Cardiac fibroblast (primary cell): ENCODE data around the gene SLC35F6.
A peak's percentile ranks its signal among the peaks of the same experiment; 100 is the strongest.
"Not testable (repeated sequence)": the region's sequence is repeated elsewhere in the genome, so short reads cannot be mapped to it uniquely, and the experiment has no call there.

Experiments used
- DNase-seq, 2 donors: peaks; one replicate each; pipeline versions ENCODE4 v3.0.0 to v3.0.0-alpha.2; 2010; ENCODE audit warnings: low read depth in 2 of 2
- H3K4me3 ChIP-seq, 2 donors: replicated peaks in 1 of 2; 1 replicate in 1 of 2; 2 replicates in 1 of 2; pipeline ENCODE4 v1.5.1; 2011; ENCODE audit warnings: low read depth in 2 of 2, low read length in 2 of 2, mild to moderate bottlenecking in 2 of 2, moderate library complexity in 1 of 2
- TF ChIP-seq, protein P1 (sequence below): IDR thresholded peaks from one replicate; pipeline ENCODE4 v1.5.1; 2011; ENCODE audit warnings: low read depth, mild to moderate bottlenecking, low read length, inconsistent platforms

The SLC35F6 gene

DNA sequence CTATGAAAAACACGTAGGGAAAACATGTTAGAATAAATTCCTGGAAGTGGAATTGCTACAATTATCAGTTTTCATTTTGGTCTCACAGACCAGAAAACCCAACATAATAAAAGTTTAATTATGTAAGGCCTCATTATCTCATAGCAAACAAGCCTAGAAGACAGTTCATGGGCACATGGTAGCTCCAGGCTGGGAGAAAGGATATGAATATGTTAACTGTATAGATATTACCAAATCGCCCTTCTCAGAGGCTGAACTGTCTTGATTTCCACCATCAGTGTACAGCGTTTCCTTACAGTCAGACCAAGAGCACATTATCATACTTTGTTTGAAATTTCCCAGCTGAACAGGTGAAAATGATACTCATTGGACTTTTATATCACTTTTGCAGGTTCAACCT lies 17.1 kb upstream of the SLC35F6 start:
- DNase-seq, result no peak

DNA sequence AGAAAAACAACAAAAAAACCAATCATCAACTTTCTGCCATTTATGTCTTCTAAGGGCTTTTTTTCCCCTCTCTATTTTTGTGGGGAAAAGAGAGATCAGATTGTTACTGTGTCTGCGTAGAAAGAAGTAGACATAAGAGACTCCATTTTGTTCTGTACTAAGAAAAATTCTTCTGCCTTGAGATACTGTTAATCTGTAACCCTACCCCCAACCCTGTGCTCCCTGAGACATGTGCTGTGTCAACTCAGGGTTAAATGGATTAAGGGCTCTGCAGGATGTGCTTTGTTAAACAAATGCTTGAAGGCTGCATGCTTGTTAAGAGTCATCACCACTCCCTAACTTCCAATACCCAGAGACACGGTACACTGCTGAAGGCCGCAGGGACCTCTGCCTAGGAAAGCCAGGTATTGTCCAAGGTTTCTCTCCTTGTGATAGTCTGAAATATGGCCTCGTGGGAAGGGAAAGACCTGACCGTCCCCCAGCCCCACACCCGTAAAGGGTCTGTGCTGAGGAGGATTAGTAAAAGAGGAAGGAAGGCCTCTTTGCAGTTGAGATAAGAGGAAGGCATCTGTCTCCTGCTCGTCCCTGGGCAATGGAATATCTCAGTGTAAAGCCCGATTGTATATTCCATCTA lies 14.2 kb upstream of the SLC35F6 start:
- H3K4me3 ChIP-seq, DNase-seq: not testable (repeated sequence)

More for the DNA sequence above, 17.1 kb upstream of the SLC35F6 start:
- TF ChIP-seq, protein P1, sequence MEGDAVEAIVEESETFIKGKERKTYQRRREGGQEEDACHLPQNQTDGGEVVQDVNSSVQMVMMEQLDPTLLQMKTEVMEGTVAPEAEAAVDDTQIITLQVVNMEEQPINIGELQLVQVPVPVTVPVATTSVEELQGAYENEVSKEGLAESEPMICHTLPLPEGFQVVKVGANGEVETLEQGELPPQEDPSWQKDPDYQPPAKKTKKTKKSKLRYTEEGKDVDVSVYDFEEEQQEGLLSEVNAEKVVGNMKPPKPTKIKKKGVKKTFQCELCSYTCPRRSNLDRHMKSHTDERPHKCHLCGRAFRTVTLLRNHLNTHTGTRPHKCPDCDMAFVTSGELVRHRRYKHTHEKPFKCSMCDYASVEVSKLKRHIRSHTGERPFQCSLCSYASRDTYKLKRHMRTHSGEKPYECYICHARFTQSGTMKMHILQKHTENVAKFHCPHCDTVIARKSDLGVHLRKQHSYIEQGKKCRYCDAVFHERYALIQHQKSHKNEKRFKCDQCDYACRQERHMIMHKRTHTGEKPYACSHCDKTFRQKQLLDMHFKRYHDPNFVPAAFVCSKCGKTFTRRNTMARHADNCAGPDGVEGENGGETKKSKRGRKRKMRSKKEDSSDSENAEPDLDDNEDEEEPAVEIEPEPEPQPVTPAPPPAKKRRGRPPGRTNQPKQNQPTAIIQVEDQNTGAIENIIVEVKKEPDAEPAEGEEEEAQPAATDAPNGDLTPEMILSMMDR, result no peak
- no peak overlapping the region for H3K4me3 ChIP-seq

- not testable (repeated sequence) for DNase-seq, H3K4me3 ChIP-seq
These were observed 13.6 kb upstream of the SLC35F6 start for GRCh38 chr2:26750467-26750866.

- DNase-seq, result no peak
These were observed 11.4 kb upstream of the SLC35F6 start for GRCh38 chr2:26752656-26753055.

GRCh38 chr2:26754539-26754938 lies 9.5 kb upstream of the SLC35F6 start:
- TF ChIP-seq, protein P1, result no peak
- H3K4me3 ChIP-seq, result no peak overlapping the region

More at GRCh38 chr2:26752656-26753055, 11.4 kb upstream of the SLC35F6 start:
- H3K4me3 ChIP-seq, result no peak overlapping the region
- TF ChIP-seq, protein P1, result no peak

DNA sequence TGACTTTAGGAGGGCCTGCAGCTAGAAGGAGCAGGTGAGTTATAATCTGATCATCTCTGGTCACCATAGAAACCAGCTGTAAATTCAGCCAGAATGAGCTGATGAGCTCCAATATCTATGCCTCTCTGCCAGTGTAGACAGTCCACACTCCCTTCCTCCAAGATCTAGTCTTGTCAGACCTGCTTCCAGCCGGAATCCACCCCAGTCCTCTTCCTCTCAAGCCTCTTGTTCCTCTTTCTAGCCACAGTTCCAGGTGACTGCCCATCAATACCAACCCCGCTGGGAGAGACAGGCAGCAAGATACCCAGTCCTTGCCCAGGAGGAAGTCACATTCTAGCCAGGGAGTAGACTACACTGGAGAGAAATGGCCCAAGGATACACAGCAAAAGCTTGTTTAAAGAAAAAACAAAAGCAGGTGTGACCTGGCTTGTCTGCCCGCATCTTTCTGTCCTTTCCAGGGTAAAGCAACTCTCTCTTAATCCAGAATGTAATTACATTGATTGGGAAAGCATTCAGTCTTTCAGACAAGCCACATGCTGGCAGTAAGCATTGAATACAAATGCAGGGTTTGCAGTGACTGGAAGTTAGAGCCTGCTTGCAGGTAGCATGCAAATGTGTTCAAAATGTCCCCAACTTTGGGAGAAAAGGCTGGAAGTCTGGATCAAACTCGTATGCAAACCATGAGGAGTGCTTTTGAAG lies 9.0 kb upstream of the SLC35F6 start:
- no peak for DNase-seq
- H3K4me3 ChIP-seq, result no peak overlapping the region
- TF ChIP-seq, protein P1, result no peak

More at GRCh38 chr2:26754539-26754938, 9.5 kb upstream of the SLC35F6 start:
- DNase-seq, result no peak

DNA sequence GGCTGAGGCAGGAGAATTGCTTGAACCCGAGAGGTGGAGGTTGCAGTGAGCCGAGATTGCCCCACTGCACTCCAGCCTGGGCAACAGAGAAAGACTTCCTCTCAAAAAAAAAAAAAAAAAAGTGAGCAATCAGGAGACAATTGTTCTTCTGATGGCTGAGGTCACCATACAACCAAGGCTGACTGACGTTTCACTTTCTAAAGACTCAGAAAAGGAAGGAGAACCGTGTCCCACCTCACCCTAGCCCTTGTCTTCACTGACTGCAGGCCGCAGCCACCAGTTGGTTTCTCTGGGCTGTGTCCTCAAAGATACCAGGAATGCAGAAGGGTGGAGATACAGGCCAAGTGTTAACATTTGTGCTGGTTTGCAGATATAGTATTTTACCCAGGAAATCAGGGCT lies 7.7 kb upstream of the SLC35F6 start:
- DNase-seq, result peak in 1 of 2 donors; percentile 41

More for the DNA sequence above, 7.7 kb upstream of the SLC35F6 start:
- H3K4me3 ChIP-seq, result no peak overlapping the region
- TF ChIP-seq, protein P1, result no peak
